Endothelial cell of umbilical vein (primary cell): ENCODE data around the gene C17orf113. TPM values are rescaled to one million over a fixed set of nuclear protein-coding genes. Genes with fewer than 3 reads are reported as not detected.

Source experiments
- BruUV-seq: library from RNA; stranded (reverse); fragments of 400-500 nt; replicated peaks from 2 replicates; lab custom pipeline; 2021; lab: Mats Ljungman, UMichigan
- CTCF ChIA-PET: fragments of 300-600, 350-600 bp; sonication (Branson Sonifier 250); formaldehyde crosslinking; loops from one replicate; lab custom pipeline; 2021; ENCODE audit warnings: antibody characterized with exemption, inconsistent platforms; lab: Charles Lee
- POLR2A ChIA-PET: fragments of 300-600, 350-600 bp; sonication (Branson Sonifier 250); formaldehyde crosslinking; loops from one replicate; lab custom pipeline; 2021; ENCODE audit warnings: antibody characterized with exemption, inconsistent platforms; lab: Charles Lee
- DNase-seq: peaks from one replicate; pipeline ENCODE4 v3.0.0-alpha.2; 2011; ENCODE audit warnings: low read depth, low spot score
- FAIRE-seq: peaks from 2 replicates; lab custom pipeline; 2011; peaks lifted over from hg19 to GRCh38; lab: Jason Lieb, UNC
- H2AFZ ChIP-seq: 2 replicates; pipeline ENCODE4 v1.6.0; 2012; ENCODE audit warnings: low read depth, low read length, control low read depth, inconsistent platforms
- H3K27ac ChIP-seq: 2 replicates; pipeline ENCODE4 v1.5.1; 2011; ENCODE audit warnings: low read depth, mild to moderate bottlenecking, control low read depth, low read length, moderate library complexity; ENCODE audit not compliant: insufficient read depth
- H3K27me3 ChIP-seq, 2 experiments: 2 replicates each; pipeline versions ENCODE4 v1.6.0 to v1.6.1; 2011; ENCODE audit warnings: low read length in 2 of 2, mixed read lengths in 1 of 2; ENCODE audit not compliant: control insufficient read depth in 2 of 2, insufficient read depth in 2 of 2
- H3K36me3 ChIP-seq, 2 experiments: 2 replicates in 1 of 2; 3 replicates in 1 of 2; pipeline ENCODE4 v1.5.1; 2011; ENCODE audit warnings: low read length in 2 of 2, mild to moderate bottlenecking in 1 of 2, moderate library complexity in 1 of 2; ENCODE audit not compliant: control insufficient read depth in 2 of 2, insufficient read depth in 2 of 2; ENCODE audit errors: extremely low read depth in 1 of 2
- H3K4me1 ChIP-seq: 3 replicates; pipeline ENCODE4 v1.5.1; 2011; ENCODE audit warnings: mild to moderate bottlenecking, low read length; ENCODE audit not compliant: control insufficient read depth, insufficient read depth; ENCODE audit errors: extremely low read depth
- H3K4me2 ChIP-seq: 2 replicates; pipeline ENCODE4 v1.6.1; 2011; ENCODE audit warnings: low read length, control low read depth, mixed read lengths; ENCODE audit not compliant: insufficient read depth
- H3K4me3 ChIP-seq, 3 experiments: fragments of 200-600 bp in 1 of 3; sonication (generic), shearing (Covaris generic) in 1 of 3; replicated peaks in 1 of 3; 2 replicates each; pipeline ENCODE4 v1.5.1; 2011 to 2016; ENCODE audit warnings: control low read depth in 3 of 3, low read length in 3 of 3, mild to moderate bottlenecking in 2 of 3, inconsistent platforms in 1 of 3, low read depth in 1 of 3, moderate library complexity in 1 of 3; ENCODE audit not compliant: insufficient read depth in 1 of 3
- H3K79me2 ChIP-seq: 2 replicates; pipeline ENCODE4 v1.6.0; 2012; ENCODE audit warnings: low read length, inconsistent platforms; ENCODE audit not compliant: control insufficient read depth, insufficient read depth
- H3K9ac ChIP-seq: replicated peaks from 2 replicates; pipeline ENCODE3; 2011; ENCODE audit warnings: low read length, control low read depth; ENCODE audit not compliant: insufficient read depth; ENCODE audit errors: extremely low read depth
- H3K9me1 ChIP-seq: replicated peaks from 3 replicates; pipeline ENCODE4 v1.6.0; 2011; ENCODE audit warnings: mild to moderate bottlenecking, low read length; ENCODE audit not compliant: control insufficient read depth, insufficient read depth; ENCODE audit errors: extremely low read depth
- H3K9me3 ChIP-seq: replicated peaks from 2 replicates; pipeline ENCODE4 v1.5.1; 2012; ENCODE audit warnings: low read length, inconsistent platforms; ENCODE audit not compliant: control insufficient read depth, insufficient read depth
- H4K20me1 ChIP-seq: replicated peaks from 2 replicates; pipeline ENCODE3; 2011; ENCODE audit warnings: mild to moderate bottlenecking, low read length; ENCODE audit not compliant: control insufficient read depth, insufficient read depth; ENCODE audit errors: extremely low read depth
- EZH2 ChIP-seq: IDR thresholded peaks from 2 replicates; pipeline ENCODE4 v1.6.1; 2012; ENCODE audit warnings: borderline replicate concordance, low read depth, mild to moderate bottlenecking, moderate library complexity, low read length, inconsistent platforms; ENCODE audit not compliant: severe bottlenecking
- FOS ChIP-seq: IDR thresholded peaks from 2 replicates; pipeline ENCODE4 v1.6.1; 2011; ENCODE audit warnings: mild to moderate bottlenecking, low read length, moderate library complexity, borderline replicate concordance; ENCODE audit not compliant: insufficient read depth
- GATA2 ChIP-seq: IDR thresholded peaks from 2 replicates; pipeline ENCODE4 v1.7.0; 2011; ENCODE audit warnings: low read depth, mild to moderate bottlenecking, moderate library complexity, mixed read lengths, low read length; ENCODE audit not compliant: insufficient read length, insufficient read depth
- JUN ChIP-seq: IDR thresholded peaks from 2 replicates; pipeline ENCODE4 v1.6.1; 2011; ENCODE audit warnings: borderline replicate concordance, low read depth; ENCODE audit not compliant: insufficient read length, insufficient read depth
- MYC ChIP-seq: IDR thresholded peaks from one replicate; pipeline ENCODE4 v1.6.1; 2011; ENCODE audit warnings: mild to moderate bottlenecking, low read depth, low read length
- POLR2A ChIP-seq: IDR thresholded peaks from 2 replicates; pipeline ENCODE4 v1.6.1; 2012; ENCODE audit warnings: low read depth, mild to moderate bottlenecking, control low read depth, low read length
- POLR2AphosphoS5 ChIP-seq: IDR thresholded peaks from 2 replicates; pipeline ENCODE4 v1.6.1; 2012; ENCODE audit warnings: low read depth, mild to moderate bottlenecking, control low read depth, low read length, moderate library complexity; ENCODE audit not compliant: insufficient read depth
- dilution Hi-C: fragments of 300-500 bp; cut with MboI; formaldehyde crosslinking; loops from one replicate; pipeline ENCODE4 v1.15.0; 2019; ENCODE audit warnings: low sequenced_read_pairs; ENCODE audit not compliant: extremely low pct_ligation_motif_present
- intact Hi-C: fragments of 100-400 bp; cut with micrococcal nuclease; formaldehyde crosslinking; loops from one replicate; pipeline ENCODE4 v1.10.0; 2022
- polyA plus RNA-seq, 4 experiments: library from polyadenylated mRNA; depleted of rRNA in 3 of 4; stranded (reverse) in 3 of 4; unstranded in 1 of 4; fragments of >200 nt; gene quantifications; 2 replicates each; pipeline versions ENCODE4 v1.2.1 to v1.2.3, GENCODE V29; 2011 to 2012; ENCODE audit warnings: missing spikeins in 1 of 4
- total RNA-seq: library from RNA; stranded (reverse); gene quantifications from 2 replicates; pipeline ENCODE4 v1.2.3, GENCODE V29; 2021
- TF ChIP-seq, protein P1 (sequence below): IDR thresholded peaks from 2 replicates; pipeline ENCODE4 v1.6.1; 2011; ENCODE audit not compliant: insufficient read depth, insufficient read length
- TF ChIP-seq, protein P2 (sequence below), 2 donors: IDR thresholded peaks; 1 replicate in 1 of 2; 2 replicates in 1 of 2; pipeline ENCODE4 v1.5.1; 2011; ENCODE audit warnings: low read length in 2 of 2, mild to moderate bottlenecking in 2 of 2, moderate library complexity in 2 of 2, control low read depth in 1 of 2, inconsistent platforms in 1 of 2, low read depth in 1 of 2; ENCODE audit not compliant: insufficient read depth in 1 of 2; ENCODE audit errors: extremely low read depth in 1 of 2

Gene C17orf113
- total and polyA plus RNA-seq, 2 donors (not counting 3 experiments of a cell fraction or from before 2014, with no cell fraction given): 0.20 to 0.30 TPM

DNA sequence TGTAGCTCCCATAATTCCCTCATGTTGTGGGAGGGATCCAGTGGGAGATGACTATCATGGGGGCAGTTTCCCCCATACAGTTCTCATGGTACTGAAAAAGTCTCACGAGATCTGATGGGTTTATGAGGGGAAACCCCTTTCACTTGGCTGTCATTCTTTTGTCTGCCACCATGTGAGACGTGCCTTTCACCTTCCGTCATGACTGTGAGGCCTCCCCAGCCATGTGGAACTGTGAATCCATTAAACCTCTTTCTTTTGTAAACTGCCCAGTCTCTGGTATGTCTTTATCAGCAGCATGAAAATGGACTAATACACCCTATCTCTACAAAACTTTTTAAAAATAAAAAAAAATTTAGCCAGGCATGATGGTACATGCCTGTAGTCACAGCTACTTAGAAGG lies 6.2 kb upstream of the C17orf113 start:
- peaks cover 28 to 29% of the 10 kb centered on the region in 2 experiments for H3K27me3 ChIP-seq
- no peak overlapping the region for H2AFZ ChIP-seq
- no peak overlapping the region for H3K27ac ChIP-seq
- ChIA-PET CTCF (interaction anchor here (0.8 to 2.3 kb wide), 4 partner anchors 9 to 45 kb away, joined by 4 to 14 read pairs (median 7); partner anchors contain the start of gene NKIRAS2), POLR2A (no interaction called here)
- no peaks in the 10 kb centered on the region for H3K4me1 ChIP-seq
- no peaks in the 10 kb centered on the region for H3K36me3 ChIP-seq
- no peak overlapping the region for H3K4me3 ChIP-seq
- no peak overlapping the region for H3K9ac ChIP-seq
- H3K79me2 ChIP-seq: no peaks in the 10 kb centered on the region
- no peaks in the 10 kb centered on the region for H3K9me1 ChIP-seq
- no TSS peak for BruUV-seq
- no peak for FAIRE-seq
- dilution Hi-C loops (no loop called here), intact Hi-C loops (no loop called here)
- no peaks in the 10 kb centered on the region for H3K9me3 ChIP-seq
- TF ChIP-seq POLR2A (no peak), EZH2 (no peak), MYC (no peak), FOS (no peak), GATA2 (no peak), JUN (no peak), POLR2AphosphoS5 (no peak)
- TF ChIP-seq, protein P1, sequence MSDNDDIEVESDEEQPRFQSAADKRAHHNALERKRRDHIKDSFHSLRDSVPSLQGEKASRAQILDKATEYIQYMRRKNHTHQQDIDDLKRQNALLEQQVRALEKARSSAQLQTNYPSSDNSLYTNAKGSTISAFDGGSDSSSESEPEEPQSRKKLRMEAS: no peak
- TF ChIP-seq, protein P2, sequence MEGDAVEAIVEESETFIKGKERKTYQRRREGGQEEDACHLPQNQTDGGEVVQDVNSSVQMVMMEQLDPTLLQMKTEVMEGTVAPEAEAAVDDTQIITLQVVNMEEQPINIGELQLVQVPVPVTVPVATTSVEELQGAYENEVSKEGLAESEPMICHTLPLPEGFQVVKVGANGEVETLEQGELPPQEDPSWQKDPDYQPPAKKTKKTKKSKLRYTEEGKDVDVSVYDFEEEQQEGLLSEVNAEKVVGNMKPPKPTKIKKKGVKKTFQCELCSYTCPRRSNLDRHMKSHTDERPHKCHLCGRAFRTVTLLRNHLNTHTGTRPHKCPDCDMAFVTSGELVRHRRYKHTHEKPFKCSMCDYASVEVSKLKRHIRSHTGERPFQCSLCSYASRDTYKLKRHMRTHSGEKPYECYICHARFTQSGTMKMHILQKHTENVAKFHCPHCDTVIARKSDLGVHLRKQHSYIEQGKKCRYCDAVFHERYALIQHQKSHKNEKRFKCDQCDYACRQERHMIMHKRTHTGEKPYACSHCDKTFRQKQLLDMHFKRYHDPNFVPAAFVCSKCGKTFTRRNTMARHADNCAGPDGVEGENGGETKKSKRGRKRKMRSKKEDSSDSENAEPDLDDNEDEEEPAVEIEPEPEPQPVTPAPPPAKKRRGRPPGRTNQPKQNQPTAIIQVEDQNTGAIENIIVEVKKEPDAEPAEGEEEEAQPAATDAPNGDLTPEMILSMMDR (IDR thresholded peaks at IDR 0.05; ENCODE audit: extremely low read depth in 1 of 2, insufficient read depth in 1 of 2, low read depth in 1 of 2, low read length in 2 of 2): no peak
- H3K4me2 ChIP-seq: no peak overlapping the region
- DNase-seq: no peak
- H4K20me1 ChIP-seq: no peaks in the 10 kb centered on the region
